ENCODE measurements around the gene EFCAB10. TPM values are rescaled to one million over a fixed set of nuclear protein-coding genes. Genes with fewer than 3 reads are reported as not detected.

The EFCAB10 gene
- total RNA-seq, 1 experiment from 2014 or later: not detected

- TF ChIP-seq EZH2 (IDR thresholded peaks at IDR 0.05; ENCODE audit: low read depth): no peak
- peak; percentile 56; the same call in 1 of the 2 replicates for TF ChIP-seq CTCF (conservative IDR thresholded peaks at IDR 0.05)
- H3K27me3 ChIP-seq (ENCODE audit: insufficient read depth, low read depth): no peaks in the 10 kb centered on the region
- no peaks in the 10 kb centered on the region for H3K9me2 ChIP-seq (ENCODE audit: insufficient read depth)
- intact Hi-C loops (cut with micrococcal nuclease; ENCODE audit: unreplicated experiment): loop anchor here (1.0 to 5.0 kb wide), 3 partner anchors 11 to 590 kb away; no protein-coding TSS in a partner anchor
- no peaks in the 10 kb centered on the region for H4K20me1 ChIP-seq (ENCODE audit: insufficient read depth)
- H3K4me3 ChIP-seq: peak within 1 kb of the TSS; percentile 89
- CTCF ChIA-PET: interaction anchor here (0.6 to 1.1 kb wide), 6 partner anchors 54 to 624 kb away, joined by 3 to 8 read pairs (median 4); no protein-coding TSS in a partner anchor
- POLR2A ChIA-PET (ENCODE audit: unreplicated experiment): interaction anchor here (0.6 to 1.0 kb wide), 13 partner anchors 10 to 637 kb away, joined by 3 to 6 read pairs (median 4); partner anchors contain the start of genes KMT2E and PUS7
- H3K4me2 ChIP-seq: peak within 1 kb of the TSS; percentile 81
- peak within 1 kb of the TSS; percentile 97 for H2AFZ ChIP-seq
- H3K4me1 ChIP-seq (replicated peaks; ENCODE audit: insufficient read depth): peaks cover 11% of the 10 kb centered on the region
- peak within 1 kb of the TSS; percentile 66 for H3K27ac ChIP-seq
- no peaks in the 10 kb centered on the region; the same call in 1 of the 2 replicates for H3F3A ChIP-seq (ENCODE audit: insufficient read depth, low read depth)
- peak; percentile 85 to 96 for DNase-seq
- peaks cover 17% of the 10 kb centered on the region for H3K79me2 ChIP-seq (ENCODE audit: low read depth)
- 0 out of 2 replicates have a peak, but pooled peaks cover 5% of the 10 kb centered on the region for H3K36me3 ChIP-seq (ENCODE audit: low read depth)
- TSS peak; percentile 66 for BruUV-seq (replicated peaks)
- no peaks in the 10 kb centered on the region for H3K9me3 ChIP-seq (ENCODE audit: insufficient read depth, low read depth)
Measured at GRCh38 chr7:105531792-105532671, 49.3 kb downstream of the EFCAB10 start, which contains the start of gene RINT1. TSS of gene RINT1 (plus strand) at chr7:105532201. CDS start at chr7:105532316, 115 bp downstream.

GRCh38 chr7:105530546-105530945, 50.7 kb downstream of the EFCAB10 start:
- CTCF ChIA-PET: no interaction called here

More at GRCh38 chr7:105530546-105530945, 50.7 kb downstream of the EFCAB10 start:
- no peak for DNase-seq
- POLR2A ChIA-PET (ENCODE audit: unreplicated experiment): no interaction called here
- no peaks in the 10 kb centered on the region for H3K9me3 ChIP-seq (ENCODE audit: insufficient read depth, low read depth)
- no peak overlapping the region for H3K27ac ChIP-seq
- no peak overlapping the region for H3K4me2 ChIP-seq
- no peak for TF ChIP-seq CTCF (conservative IDR thresholded peaks at IDR 0.05)
- no peak for TF ChIP-seq EZH2 (IDR thresholded peaks at IDR 0.05; ENCODE audit: low read depth)
- H4K20me1 ChIP-seq (ENCODE audit: insufficient read depth): no peaks in the 10 kb centered on the region
- H3K79me2 ChIP-seq (ENCODE audit: low read depth): peaks cover 17% of the 10 kb centered on the region
- intact Hi-C loops (cut with micrococcal nuclease; ENCODE audit: unreplicated experiment): loop anchor here (5.0 kb wide), 2 partner anchors 512 to 588 kb away; no protein-coding TSS in a partner anchor
- H3K4me3 ChIP-seq: no peak overlapping the region
- no peaks in the 10 kb centered on the region; the same call in 1 of the 2 replicates for H3F3A ChIP-seq (ENCODE audit: insufficient read depth, low read depth)
- no peaks in the 10 kb centered on the region for H3K27me3 ChIP-seq (ENCODE audit: insufficient read depth, low read depth)
- H3K36me3 ChIP-seq (ENCODE audit: low read depth): no peaks in the 10 kb centered on the region
- H3K9me2 ChIP-seq (ENCODE audit: insufficient read depth): no peaks in the 10 kb centered on the region
- H3K4me1 ChIP-seq (replicated peaks; ENCODE audit: insufficient read depth): peaks cover 11% of the 10 kb centered on the region
- BruUV-seq (replicated peaks): no TSS peak
- H2AFZ ChIP-seq: no peak overlapping the region

Data from PC-9 (cell line).